Measurements from ENCODE around the gene HPGDS.

The HPGDS gene

DNA sequence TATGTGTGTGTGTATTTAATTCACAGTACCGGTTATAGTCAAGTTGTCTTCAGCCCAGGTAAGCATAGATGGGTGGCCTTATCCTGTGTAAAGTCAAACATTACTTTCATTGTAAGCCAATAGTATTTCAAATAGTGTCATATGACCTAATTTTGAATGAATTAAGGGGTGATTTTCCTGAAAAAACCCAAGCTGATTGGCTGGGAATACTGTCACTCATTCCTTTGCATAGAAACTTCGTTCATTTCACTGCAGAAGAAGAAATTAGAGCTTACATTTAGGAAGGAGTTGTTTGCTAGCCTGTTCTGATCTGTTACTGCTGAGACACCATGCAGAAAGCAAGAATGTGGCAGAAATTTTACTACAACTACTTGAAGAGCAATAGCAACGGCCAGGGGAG lies 89.6 kb downstream of the HPGDS start:
- peak; percentile 24 for DNase-seq (ENCODE audit: low read depth)

DNA sequence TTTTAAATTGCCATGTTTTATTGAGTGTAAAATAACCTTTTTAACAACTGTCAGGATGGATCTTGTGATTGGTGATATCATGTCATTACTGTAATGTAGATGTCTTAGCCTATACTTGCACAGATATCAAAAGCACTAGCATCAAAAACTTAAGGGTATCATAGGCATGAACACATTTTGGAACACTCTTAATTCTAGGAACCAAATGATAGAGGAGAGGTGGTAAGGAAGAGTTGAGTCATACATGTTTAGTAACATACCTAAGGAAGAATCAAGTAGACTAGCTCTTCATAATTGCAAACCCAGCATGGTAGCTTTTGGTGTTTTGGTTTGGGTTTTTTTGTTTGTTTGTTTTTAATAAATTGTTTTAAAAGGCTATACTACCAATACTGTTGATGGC lies 91.5 kb downstream of the HPGDS start:
- DNase-seq (ENCODE audit: low read depth), result no peak
